RKO (cell line): Measurements from ENCODE around the gene PRDM1.

ENCODE experiments used
- DNase-seq: peaks from one replicate; pipeline ENCODE4 v3.0.0-alpha.2; 2016; ENCODE audit warnings: low spot score

The PRDM1 gene

DNA sequence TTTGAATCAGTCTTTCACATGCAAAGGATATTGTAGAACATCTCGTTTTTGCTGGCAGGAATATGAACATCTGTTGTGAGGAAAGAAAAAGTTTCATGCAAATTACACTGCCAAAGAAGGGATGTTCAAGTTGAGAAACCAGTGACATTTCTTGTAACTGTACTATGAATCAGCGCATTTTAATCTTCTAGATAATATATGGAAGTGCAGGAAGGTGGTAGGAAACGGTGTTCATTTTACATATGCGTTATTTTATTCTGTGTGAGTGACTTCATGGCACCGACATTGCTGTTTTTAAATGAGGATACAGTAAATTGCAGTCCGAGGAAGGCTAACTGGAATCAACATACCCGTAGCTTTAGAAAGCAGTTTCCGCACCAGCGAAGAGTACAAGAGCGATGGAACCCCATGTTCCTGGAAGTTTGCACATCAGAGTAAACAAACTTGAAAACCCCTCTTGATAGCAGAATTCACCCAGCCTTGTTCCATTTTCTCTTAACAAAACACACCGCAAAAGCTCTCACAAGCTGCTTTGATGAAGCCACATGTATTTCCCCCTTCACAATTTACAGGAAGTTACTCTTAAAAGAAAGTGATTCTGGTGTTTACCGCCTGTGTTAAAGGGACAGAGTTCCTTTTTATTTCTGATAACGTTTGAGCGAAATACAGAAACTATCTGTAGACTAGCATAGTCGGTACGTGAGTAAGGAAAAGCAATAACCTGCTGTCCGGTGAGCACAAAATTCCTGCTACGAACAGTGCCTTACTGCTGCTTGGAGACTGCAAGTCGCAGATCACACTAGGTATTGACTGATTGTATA, 11.5 kb downstream of the PRDM1 start:
- DNase-seq: peak; percentile 55

GRCh38 chr6:106098383-106099234, 12.5 kb downstream of the PRDM1 start:
- DNase-seq: peak; percentile 88

DNA sequence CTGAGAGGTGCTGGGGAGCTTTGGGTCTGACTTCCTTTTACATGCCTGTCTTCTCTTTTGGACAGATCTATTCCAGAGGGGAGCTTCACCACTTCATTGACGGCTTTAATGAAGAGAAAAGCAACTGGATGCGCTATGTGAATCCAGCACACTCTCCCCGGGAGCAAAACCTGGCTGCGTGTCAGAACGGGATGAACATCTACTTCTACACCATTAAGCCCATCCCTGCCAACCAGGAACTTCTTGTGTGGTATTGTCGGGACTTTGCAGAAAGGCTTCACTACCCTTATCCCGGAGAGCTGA, 13.1 kb downstream of the PRDM1 start:
- peak; percentile 43 for DNase-seq

GRCh38 chr6:106100755-106101154, 14.6 kb downstream of the PRDM1 start:
- no peak for DNase-seq

- DNase-seq: no peak
These were observed 15.3 kb downstream of the PRDM1 start for GRCh38 chr6:106101466-106101865.

- DNase-seq: no peak
These were observed 15.9 kb downstream of the PRDM1 start for GRCh38 chr6:106102034-106102433.

GRCh38 chr6:106102967-106103727, 17.0 kb downstream of the PRDM1 start:
- no peak for DNase-seq

GRCh38 chr6:106103728-106104109, 17.6 kb downstream of the PRDM1 start:
- no peak for DNase-seq

- no peak for DNase-seq
These were observed 18.3 kb downstream of the PRDM1 start for GRCh38 chr6:106104476-106104875.

DNA sequence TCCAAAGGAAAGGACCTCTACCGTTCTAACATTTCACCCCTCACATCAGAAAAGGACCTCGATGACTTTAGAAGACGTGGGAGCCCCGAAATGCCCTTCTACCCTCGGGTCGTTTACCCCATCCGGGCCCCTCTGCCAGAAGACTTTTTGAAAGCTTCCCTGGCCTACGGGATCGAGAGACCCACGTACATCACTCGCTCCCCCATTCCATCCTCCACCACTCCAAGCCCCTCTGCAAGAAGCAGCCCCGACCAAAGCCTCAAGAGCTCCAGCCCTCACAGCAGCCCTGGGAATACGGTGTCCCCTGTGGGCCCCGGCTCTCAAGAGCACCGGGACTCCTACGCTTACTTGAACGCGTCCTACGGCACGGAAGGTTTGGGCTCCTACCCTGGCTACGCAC, 18.8 kb downstream of the PRDM1 start:
- DNase-seq: no peak

DNA sequence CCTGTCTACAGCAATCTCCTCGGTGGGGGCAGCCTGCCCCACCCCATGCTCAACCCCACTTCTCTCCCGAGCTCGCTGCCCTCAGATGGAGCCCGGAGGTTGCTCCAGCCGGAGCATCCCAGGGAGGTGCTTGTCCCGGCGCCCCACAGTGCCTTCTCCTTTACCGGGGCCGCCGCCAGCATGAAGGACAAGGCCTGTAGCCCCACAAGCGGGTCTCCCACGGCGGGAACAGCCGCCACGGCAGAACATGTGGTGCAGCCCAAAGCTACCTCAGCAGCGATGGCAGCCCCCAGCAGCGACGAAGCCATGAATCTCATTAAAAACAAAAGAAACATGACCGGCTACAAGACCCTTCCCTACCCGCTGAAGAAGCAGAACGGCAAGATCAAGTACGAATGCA, 19.4 kb downstream of the PRDM1 start:
- no peak for DNase-seq

GRCh38 chr6:106106276-106107042, 20.3 kb downstream of the PRDM1 start:
- DNase-seq: no peak

GRCh38 chr6:106107043-106107613, 21.0 kb downstream of the PRDM1 start:
- no peak for DNase-seq

DNA sequence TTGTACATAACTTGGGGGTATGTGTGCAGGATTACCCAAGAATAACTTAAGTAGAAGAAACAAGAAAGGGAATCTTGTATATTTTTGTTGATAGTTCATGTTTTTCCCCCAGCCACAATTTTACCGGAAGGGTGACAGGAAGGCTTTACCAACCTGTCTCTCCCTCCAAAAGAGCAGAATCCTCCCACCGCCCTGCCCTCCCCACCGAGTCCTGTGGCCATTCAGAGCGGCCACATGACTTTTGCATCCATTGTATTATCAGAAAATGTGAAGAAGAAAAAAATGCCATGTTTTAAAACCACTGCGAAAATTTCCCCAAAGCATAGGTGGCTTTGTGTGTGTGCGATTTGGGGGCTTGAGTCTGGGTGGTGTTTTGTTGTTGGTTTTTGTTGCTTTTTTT, 22.0 kb downstream of the PRDM1 start:
- DNase-seq: no peak

DNA sequence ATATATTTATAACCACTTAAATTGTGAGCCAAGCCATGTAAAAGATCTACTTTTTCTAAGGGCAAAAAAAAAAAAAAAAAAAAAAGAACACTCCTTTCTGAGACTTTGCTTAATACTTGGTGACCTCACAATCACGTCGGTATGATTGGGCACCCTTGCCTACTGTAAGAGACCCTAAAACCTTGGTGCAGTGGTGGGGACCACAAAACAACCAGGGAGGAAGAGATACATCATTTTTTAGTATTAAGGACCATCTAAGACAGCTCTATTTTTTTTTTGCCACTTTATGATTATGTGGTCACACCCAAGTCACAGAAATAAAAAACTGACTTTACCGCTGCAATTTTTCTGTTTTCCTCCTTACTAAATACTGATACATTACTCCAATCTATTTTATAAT, 22.9 kb downstream of the PRDM1 start:
- no peak for DNase-seq

GRCh38 chr6:106110164-106110826, 24.2 kb downstream of the PRDM1 start:
- no peak for DNase-seq

GRCh38 chr6:106112433-106112832, 26.3 kb downstream of the PRDM1 start:
- DNase-seq: no peak

DNA sequence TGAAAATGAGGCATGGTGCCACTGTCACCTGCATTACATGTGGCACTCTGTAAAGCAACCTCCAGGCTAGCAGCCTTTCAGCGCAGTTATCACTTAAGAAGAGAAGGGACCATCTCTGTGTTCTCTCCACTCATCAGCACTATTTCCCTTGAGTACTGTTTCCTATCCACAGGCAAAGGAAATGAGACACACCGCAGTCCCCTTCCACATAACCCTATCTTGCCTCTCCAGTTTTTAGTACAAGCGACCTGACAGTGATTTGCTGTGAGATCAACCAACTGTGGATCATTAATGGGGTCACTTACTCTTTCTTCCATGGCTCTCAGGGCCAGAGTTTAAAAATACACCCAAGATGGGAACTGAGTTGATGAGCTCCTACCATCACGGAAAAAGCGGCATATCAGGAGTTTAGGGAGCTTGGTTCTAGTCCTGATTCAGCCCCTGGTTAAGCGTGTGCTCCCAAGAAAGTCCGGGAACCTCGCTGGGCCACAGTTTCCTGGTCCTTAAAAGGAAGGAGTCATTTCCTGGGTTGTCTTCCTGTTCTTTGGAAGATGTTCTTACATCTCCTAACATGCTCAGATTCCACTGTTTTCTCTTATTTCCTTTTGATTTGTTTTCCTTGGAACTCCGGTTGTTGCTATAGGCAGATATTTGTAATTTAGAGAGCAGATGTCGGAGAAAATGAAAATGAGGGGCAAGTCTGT, 27.3 kb downstream of the PRDM1 start:
- no peak for DNase-seq

DNA sequence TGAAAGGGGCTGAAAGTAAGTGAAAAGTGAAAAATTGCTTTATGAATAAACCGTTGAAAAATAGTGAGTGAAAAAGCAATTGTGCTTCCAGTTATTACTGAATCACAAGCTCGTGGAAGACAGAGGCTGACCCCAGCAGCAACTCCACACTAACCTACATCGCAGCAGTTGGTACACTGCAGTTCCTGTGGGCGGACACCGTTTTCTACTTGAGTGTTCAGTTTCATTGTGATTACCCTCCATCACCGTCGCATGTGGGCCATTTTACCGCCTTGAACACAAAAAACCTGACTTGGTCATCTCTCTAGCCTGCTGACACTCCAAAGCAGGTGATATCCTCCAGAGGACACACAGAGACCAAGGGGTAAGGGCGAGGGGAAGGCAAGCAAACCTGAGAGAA, 28.4 kb downstream of the PRDM1 start:
- no peak for DNase-seq

DNA sequence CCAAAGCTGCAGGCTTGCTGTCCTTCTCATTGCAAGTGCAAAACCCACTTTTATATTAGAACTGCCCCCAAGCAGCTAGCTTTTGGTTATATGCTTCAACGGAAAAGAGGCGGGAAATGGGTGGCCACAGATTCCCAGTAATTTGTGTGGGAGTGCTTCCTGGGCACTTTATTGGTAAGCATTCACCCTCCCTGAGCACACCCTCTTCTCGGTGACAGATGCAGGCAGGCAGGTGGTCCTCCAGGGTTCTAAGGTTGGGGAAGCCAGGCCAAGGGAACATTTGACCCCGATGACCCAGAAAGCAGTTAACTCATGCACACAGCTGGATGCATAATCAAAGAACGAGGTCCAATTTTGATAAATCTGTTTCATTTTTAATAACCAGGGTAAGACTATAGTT, 29.1 kb downstream of the PRDM1 start:
- no peak for DNase-seq
